HG03442 (cell line): ENCODE results near the gene NOL4L.
"Not testable (repeated sequence)": the region's sequence is repeated elsewhere in the genome, so short reads cannot be mapped to it uniquely, and the experiment has no call there.

Experiments
- ATAC-seq: cut with Tn5 transposase; IDR thresholded peaks from one replicate; pipeline ENCODE4 v1.9.1; 2021; ENCODE audit warnings: mild to moderate bottlenecking, moderate library complexity; ENCODE audit not compliant: unreplicated experiment

NOL4L gene

DNA sequence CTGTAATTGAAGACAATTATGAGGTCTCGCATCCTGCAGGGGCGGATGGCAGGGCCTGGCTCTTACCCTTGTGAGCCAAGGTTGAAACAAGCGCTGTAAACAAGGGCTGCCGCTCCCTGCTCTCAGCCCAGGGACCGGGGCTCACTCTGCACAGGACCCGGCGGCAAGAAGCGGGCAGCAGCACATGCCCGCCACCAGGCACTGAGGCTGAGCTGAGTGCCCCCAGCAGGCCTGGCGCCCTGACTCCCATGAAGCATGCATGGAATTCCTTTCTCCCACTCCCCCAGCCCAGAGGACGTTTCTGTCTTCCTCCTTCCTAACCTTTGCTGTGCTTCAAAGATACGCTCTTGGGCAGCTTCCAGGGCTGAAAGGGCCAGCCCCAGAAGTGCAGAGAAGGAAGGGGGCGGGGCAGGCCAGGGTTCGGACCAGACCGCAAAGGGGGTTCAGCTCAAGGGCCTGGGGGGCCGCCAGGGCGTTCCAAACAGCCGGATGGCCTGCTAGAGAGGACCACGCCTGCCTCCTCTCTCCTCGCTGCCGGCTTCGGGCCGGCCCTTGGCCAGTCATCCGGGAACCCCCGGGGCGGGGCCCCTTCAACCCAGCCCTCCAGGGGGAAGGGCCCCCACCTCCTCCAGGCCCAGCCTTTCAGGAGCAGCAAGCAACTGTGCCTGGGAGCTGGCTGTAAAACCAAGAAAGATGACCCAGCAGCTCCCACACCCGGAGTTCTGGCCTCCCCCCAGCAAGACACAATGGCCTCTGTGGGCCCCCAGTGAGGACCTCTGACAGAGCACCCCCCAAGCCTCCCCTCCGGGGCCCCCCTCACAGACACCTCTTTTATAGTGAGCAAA lies 109.9 kb downstream of the NOL4L start:
- ATAC-seq, result no peak

DNA sequence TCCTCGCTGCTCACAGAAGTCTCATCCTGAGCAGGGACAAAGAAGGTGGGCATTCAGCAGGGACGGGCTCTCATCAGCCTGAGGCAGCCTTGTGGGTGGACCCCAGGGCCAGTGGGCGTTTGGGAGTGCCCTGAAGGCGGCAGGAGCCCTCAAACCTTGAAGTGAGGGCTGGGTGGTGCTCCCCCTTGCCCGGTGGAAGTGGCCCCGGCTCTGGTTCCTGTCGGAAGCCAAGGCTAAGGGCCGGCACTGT lies 110.5 kb downstream of the NOL4L start:
- ATAC-seq, result no peak

- ATAC-seq, result no peak
Observed at GRCh38 chr20:32474009-32474716, 111.0 kb downstream of the NOL4L start.

DNA sequence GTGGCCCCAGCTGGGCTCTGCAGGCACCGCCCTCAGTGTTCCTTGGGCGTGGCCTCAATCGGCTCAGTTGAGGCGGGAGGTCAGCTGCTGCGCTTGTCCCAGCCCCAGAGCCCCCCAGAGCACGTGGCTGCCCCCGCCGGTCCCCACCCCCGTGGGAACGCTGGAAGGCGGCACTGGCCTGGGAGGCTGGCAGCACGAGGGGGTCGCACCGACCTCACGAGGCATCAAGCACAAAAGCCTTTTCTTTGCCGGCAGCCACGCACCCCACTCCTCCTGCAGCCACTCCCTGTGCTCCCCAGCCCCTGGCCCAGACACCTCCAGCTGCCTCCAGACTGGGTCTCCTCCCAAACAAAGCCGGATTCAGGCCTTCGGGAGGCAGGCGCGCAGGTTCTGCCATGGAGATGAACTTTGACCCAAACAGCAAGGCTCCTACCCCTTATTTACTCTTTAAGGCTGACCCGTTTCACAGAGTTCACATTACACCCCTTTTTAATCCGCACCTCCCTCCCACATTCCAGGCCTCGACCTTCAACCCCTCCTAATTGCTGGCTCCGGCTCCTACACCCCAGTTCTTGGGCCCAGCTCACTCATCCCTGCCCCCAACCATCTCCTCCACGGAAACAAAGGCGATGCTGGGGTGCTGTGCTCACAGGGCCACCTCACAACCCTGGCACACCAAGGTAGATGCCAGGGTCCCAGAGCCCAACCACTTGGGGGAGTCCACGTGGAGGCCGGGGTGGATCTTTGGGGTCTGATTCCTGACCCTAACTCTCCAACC lies 111.7 kb downstream of the NOL4L start:
- no peak for ATAC-seq

- no peak for ATAC-seq
Observed at GRCh38 chr20:32472581-32473207, 112.4 kb downstream of the NOL4L start.

GRCh38 chr20:32470940-32471339 lies 114.2 kb downstream of the NOL4L start:
- ATAC-seq, result no peak

GRCh38 chr20:32470025-32470861 lies 114.9 kb downstream of the NOL4L start:
- no peak for ATAC-seq

DNA sequence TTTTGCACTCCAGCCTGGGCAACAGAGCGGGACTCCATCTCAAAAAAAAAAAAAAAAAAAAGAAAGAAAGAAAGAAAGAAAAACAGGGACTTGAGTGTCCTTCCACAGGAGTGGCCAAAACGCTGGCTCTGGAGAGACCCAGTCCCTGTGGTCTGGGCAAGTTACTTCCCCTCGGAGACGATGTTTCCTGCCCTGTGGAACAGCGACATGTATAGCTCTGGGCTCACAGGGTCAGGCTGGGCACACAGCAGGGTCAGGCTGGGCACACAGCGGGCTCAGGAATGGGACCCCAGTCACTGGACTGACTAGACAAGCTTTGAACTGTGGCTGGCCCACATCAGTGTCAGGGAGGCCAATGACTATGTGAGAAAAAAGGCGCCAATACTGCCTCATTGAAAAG lies 116.3 kb downstream of the NOL4L start:
- ATAC-seq, result no peak

DNA sequence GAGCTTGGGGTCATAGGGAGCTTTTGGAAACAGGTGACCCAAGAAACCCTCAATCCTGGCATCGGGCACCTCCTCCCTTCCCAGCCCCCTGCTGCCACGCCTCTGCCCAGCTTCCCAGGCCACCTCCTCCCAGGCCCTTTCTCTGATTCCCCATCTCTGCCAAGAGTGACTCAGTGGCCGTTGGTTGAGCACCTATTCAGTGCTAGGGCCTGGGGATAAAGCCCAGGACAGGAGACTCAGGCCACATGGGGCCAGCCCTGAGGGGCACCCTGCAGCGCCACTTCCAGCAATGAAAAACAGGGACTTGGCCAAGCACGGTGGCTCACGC lies 116.9 kb downstream of the NOL4L start:
- no peak for ATAC-seq

- no peak for ATAC-seq
Observed at GRCh38 chr20:32467506-32468312, 117.4 kb downstream of the NOL4L start.

GRCh38 chr20:32466739-32467505 lies 118.2 kb downstream of the NOL4L start:
- no peak for ATAC-seq

DNA sequence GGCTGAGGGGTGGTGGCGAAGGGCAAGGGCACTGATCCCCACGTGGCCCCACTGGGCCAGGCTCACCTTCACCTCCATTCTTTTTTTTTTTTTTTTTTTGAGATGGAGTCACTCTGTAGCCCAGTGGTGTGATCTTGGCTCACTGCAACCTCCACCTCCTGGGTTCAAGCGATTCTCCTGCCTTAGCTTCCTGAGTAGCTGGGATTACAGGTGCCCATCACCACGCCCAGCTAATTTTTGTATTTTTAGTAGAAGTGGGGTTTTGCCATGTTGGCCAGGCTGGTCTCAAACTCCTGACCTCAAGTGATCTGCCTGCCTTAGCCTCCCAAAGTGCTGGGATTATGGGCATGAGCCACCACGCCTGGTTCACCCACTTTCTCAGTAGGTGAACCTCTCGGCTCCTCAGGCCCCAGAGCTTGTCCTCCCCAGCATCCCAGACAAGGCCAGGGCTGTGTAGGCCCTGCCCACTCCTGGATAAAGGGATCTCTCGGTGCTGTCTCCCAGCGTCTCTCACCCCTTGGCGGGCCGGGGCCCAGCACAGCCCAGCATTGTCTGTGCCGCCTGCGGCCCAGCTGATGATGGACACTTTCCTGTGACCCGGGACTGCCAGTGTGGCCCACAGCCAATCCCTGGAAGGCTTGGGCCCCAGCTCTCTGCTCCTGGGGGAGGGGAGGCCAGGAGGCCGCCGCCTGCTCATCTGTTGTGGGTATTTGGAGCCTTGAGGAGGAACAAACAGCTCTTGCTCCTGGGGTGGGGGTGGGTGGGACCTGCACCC lies 119.0 kb downstream of the NOL4L start:
- not testable (repeated sequence) for ATAC-seq

- ATAC-seq, result no peak
Observed at GRCh38 chr20:32465092-32465900, 119.8 kb downstream of the NOL4L start.

DNA sequence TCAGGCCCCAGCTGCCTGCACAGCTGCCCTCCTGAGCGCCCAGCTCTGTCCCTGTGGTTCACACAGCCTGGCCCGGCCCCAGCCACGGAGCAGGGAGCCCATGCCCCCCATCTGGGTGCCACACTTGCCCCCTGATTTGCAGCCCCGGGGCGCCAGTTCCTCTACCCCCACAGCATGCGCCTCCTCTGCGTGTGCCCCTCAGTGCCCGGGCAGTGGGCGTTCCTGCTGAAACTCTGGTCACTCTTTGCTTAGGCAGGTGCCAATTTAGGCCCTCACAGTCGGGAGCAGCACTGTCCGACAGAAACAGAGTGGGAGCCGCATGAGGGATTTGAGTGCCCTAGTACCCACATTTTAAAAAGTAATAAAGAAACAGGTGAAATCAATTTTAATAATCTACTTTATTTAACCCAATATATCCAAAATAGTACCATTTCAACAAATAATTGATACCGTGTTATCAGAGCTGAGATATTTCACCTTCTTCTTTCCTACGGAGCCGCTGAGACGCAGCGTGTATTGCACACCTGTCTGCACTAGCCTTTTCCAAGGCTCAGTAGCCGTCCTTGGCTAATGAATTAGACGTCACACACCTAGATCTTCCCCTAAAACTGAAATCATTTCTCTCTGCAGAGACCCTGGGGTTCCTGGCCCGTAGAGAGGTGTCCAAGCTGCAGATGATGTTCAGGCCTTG lies 120.6 kb downstream of the NOL4L start:
- no peak for ATAC-seq

- no peak for ATAC-seq
Observed at GRCh38 chr20:32463642-32464400, 121.3 kb downstream of the NOL4L start.
